MG63 (cell line): ENCODE measurements around the gene BCL11B. TPM values are rescaled to one million over a fixed set of nuclear protein-coding genes. Genes with fewer than 3 reads are reported as not detected.

Experiments
- DNase-seq: peaks from one replicate; pipeline ENCODE4 v3.0.0-alpha.2; 2020
- H3K27me3 ChIP-seq: fragments of 250-450 bp; sonication (Bioruptor Pico); 2 replicates; pipeline ENCODE4 v1.5.1; 2020; ENCODE audit warnings: mild to moderate bottlenecking, moderate library complexity
- H3K36me3 ChIP-seq: fragments of 250-450 bp; sonication (Bioruptor Pico); 2 replicates; pipeline ENCODE4 v1.5.1; 2020; ENCODE audit warnings: mild to moderate bottlenecking, moderate library complexity
- H3K4me3 ChIP-seq: fragments of 250-450 bp; sonication (Bioruptor Pico); 2 replicates; pipeline ENCODE4 v1.5.1; 2020; ENCODE audit warnings: mild to moderate bottlenecking, moderate library complexity
- H3K9me3 ChIP-seq: fragments of 250-450 bp; sonication (Bioruptor Pico); 2 replicates; pipeline ENCODE4 v1.5.1; 2020; ENCODE audit warnings: mild to moderate bottlenecking, moderate library complexity
- total RNA-seq: library from RNA; depleted of rRNA; stranded (reverse); fragments of >200 nt; shearing (Covaris generic); gene quantifications from 2 replicates; pipeline ENCODE4 v1.2.3, GENCODE V29; 2014; ENCODE audit warnings: low replicate concordance

Gene BCL11B
- total RNA-seq, 1 experiment from 2014 or later = not detected

DNA sequence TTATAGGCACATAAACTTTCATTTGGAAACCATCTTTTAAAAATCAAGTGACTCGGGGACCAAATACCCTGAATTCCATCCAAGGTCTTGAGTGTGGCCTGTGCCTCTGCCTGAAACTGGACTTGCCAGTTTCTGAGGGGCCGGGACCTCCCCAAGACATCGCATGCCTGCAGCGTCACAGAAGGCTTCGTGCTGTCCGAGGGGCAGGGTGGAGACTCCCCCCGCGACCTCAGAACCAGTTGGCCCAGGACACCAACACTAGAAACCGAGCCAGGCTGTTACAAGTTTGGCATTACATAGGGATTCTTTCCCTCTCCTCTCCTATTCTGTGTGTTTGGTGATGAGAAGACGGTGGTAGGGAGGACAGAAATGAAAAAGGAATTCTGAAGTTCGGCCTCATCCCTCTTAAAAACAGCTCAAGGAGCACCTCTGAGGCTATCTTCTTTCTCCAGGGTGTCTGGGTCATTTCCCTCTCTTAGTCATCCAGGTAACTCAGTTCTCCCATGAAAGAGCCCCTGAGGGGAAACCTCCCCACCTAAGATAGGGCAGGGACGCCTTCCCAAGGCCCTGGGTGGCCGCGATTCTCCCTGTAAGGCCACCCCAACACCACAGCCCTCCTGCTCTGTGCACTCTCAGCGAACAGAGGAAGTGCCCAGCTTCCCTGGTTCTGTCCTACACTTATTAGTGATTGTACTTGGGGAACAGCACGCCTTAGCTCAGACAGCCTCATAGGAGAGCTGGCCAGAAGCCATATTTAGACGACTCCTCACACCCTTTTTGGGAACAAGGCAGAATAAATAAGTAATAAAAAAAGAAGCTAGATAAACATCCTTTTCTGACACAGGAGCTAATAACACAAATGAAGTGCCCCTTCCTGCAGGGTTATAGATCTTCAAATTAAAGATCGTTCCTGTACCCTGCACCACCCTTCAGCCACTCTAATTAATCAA lies 93.8 kb downstream of the BCL11B start:
- no peaks in the 10 kb centered on the region for H3K27me3 ChIP-seq
- no peaks in the 10 kb centered on the region for H3K9me3 ChIP-seq
- H3K4me3 ChIP-seq = no peak overlapping the region
- DNase-seq = no peak
- H3K36me3 ChIP-seq = no peaks in the 10 kb centered on the region

- H3K36me3 ChIP-seq = no peaks in the 10 kb centered on the region
Observed at GRCh38 chr14:99177046-99177655, 94.8 kb downstream of the BCL11B start.

GRCh38 chr14:99176156-99176945 lies 95.6 kb downstream of the BCL11B start:
- DNase-seq = no peak
- Histone ChIP-seq H3K9me3 (no peaks in the 10 kb centered on the region), H3K27me3 (no peaks in the 10 kb centered on the region), H3K36me3 (no peaks in the 10 kb centered on the region), H3K4me3 (no peak overlapping the region)

More at GRCh38 chr14:99177046-99177655, 94.8 kb downstream of the BCL11B start:
- no peak for DNase-seq
- Histone ChIP-seq H3K4me3 (no peak overlapping the region), H3K27me3 (no peaks in the 10 kb centered on the region), H3K9me3 (no peaks in the 10 kb centered on the region)

- no peak for DNase-seq
- no peak overlapping the region for H3K4me3 ChIP-seq
- H3K9me3 ChIP-seq = no peaks in the 10 kb centered on the region
- no peaks in the 10 kb centered on the region for H3K27me3 ChIP-seq
- H3K36me3 ChIP-seq = no peaks in the 10 kb centered on the region
Observed at GRCh38 chr14:99175331-99176155, 96.5 kb downstream of the BCL11B start.

DNA sequence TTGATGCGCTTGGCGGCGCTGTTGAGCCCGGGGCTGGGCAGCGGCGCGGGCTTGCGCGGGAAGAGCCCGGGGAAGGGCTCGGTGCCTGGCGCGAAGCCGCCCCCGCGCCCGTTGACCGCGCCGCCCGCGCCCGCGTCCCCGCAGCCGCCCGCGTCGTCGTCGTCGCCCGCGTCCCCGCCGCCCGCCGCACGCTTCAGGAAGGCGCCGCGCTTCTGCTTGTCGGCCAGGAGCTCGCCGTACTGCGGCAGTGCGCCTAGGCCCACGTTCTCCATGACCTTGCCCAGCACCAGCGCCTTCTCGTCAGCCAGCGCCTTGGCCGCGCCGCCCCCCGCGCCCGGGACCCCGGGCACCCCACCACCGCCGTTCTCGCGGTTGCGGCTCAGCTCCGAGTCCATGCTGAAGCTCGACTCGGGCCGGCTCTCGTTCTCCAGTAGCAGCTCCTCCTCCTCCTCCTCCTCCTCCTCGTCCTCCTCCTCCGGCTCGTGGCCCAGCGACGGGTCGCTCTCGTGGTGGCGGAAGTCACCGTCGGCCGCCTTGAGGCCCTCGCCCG lies 97.2 kb downstream of the BCL11B start:
- Histone ChIP-seq H3K27me3 (no peaks in the 10 kb centered on the region), H3K9me3 (no peaks in the 10 kb centered on the region), H3K36me3 (no peaks in the 10 kb centered on the region), H3K4me3 (no peak overlapping the region)
- no peak for DNase-seq

DNA sequence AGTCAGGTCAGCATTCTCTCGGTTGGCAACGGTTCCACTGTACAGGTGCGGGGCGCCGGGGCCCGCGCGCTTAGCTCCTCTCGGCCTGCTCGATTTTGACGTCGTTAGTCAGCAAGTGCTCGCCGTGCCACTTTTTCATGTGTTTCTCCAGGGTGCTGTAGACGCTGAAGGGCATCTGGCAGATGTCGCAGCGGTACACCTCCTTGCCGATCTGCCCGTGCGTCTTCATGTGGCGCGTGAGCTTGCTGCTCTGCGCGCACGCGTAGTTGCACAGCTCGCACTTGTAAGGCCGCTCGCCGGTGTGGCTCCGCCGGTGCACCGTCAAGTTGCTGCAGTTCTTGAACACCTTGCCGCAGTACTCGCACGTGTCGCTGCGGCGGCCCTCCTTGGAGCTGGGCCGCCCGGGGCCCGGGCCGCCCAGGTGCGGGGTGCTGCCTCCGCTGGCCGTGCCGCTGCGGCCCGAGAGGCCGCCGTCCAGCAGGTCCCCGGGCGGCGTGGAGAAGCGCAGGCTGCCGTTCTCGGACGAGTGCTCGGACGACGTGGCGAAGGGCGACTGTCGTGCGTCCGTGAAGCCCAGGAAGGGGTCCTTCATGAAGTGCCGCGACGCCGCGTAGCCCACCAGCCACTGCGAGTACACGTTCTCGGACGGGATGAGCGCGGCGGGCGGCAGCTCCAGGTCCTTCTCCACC lies 97.8 kb downstream of the BCL11B start:
- DNase-seq = no peak
- H3K4me3 ChIP-seq = no peak overlapping the region
- H3K9me3 ChIP-seq = no peaks in the 10 kb centered on the region
- no peaks in the 10 kb centered on the region for H3K36me3 ChIP-seq
- H3K27me3 ChIP-seq = no peaks in the 10 kb centered on the region

DNA sequence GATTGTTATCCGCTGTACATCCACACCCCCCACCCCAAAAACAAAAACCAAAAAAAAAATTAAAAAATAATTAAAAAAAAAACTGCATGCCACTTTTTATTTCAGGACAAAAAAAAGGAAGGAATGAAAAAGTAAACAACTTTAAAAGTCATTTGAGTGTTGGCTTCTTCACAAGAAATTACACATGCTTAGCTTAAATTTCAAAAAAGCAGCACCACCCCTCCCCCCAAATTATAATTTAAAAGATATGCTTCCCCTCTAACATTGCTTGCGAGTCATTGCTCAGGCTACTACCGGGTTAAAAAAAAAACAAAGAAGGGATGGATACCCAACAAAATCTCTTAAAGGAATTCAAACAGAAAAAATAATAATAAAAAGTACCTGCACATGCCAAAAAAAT lies 98.5 kb downstream of the BCL11B start:
- Histone ChIP-seq H3K36me3 (no peaks in the 10 kb centered on the region), H3K9me3 (no peaks in the 10 kb centered on the region), H3K27me3 (no peaks in the 10 kb centered on the region), H3K4me3 (no peak overlapping the region)
- no peak for DNase-seq

GRCh38 chr14:99173086-99173485 lies 98.9 kb downstream of the BCL11B start:
- no peaks in the 10 kb centered on the region for H3K9me3 ChIP-seq
- DNase-seq = no peak
- H3K27me3 ChIP-seq = no peaks in the 10 kb centered on the region
- H3K36me3 ChIP-seq = no peaks in the 10 kb centered on the region
- H3K4me3 ChIP-seq = no peak overlapping the region

DNA sequence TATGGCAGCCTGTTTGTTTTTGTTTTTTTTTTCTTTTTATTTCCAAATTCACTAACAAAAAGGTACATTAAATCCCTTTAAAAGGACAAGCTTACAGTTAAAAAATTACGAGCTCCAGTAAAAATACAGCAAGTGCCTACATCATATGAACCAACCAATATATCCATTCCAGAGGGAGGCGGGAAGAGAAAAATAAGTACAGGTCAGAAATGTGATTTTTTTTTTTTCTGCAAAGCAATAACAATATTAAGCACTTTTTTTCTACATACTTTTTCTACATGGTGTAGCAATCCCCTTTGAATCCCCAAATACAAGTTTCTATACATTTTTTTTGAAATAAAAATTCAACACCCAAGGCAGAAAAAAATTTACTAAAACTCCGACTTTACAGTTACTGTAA lies 100.6 kb downstream of the BCL11B start:
- H3K4me3 ChIP-seq = no peak overlapping the region

DNA sequence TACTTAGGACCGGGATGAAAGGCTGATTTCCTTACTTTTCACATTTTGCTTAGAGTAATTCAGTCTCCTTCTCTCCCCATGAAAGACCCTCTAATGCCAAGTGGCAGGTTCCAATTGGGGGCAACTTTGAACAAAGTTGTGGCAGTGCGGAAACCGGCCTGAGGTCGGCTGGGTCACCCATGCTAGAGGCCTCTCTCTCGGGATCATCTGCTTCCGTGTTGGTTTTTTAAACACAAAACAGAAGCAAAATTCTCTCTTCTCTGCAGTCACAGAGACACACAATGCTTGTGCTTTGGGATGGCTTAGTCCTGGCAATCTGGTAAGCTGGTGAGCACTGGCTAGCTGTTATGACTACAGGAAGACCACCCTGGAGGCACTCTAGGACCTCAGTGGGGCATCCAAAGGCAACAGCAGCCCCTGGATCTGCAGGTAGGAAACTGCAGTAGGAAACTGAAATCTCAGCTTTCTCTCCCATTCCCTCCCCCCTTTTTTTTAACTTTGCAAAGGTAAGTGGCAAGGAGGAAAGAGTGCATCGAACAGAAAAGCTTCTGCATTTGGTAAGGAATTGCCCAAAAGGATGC lies 102.1 kb downstream of the BCL11B start:
- Histone ChIP-seq H3K36me3 (no peaks in the 10 kb centered on the region), H3K9me3 (no peaks in the 10 kb centered on the region), H3K4me3 (no peak overlapping the region), H3K27me3 (no peaks in the 10 kb centered on the region)
- no peak for DNase-seq

More for the DNA sequence above, 100.6 kb downstream of the BCL11B start:
- no peak for DNase-seq
- no peaks in the 10 kb centered on the region for H3K27me3 ChIP-seq
- H3K9me3 ChIP-seq = no peaks in the 10 kb centered on the region
- H3K36me3 ChIP-seq = no peaks in the 10 kb centered on the region

DNA sequence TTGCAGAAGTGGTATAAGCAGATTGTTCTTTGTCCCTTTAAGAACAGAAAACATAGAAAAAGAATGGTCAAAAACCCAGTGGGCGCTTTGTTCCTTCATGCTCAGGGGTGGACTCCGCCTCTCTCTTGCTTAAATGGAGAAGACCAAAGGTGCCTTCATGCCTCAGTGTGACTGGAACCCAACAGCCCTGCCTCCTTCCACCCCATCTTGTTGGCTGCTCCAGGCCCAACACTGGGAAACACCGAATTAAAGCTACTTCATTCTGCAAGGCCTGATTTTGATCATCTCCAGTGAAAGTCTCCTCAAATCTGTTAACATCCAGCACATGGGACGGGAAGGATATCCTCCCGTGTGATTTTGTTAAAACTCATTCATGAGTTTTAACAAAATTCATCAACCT lies 103.7 kb downstream of the BCL11B start:
- no peak for DNase-seq
- H3K27me3 ChIP-seq = no peaks in the 10 kb centered on the region
- H3K36me3 ChIP-seq = no peaks in the 10 kb centered on the region
- no peak overlapping the region for H3K4me3 ChIP-seq
- no peaks in the 10 kb centered on the region for H3K9me3 ChIP-seq

GRCh38 chr14:99166506-99166905 lies 105.5 kb downstream of the BCL11B start:
- H3K9me3 ChIP-seq = no peaks in the 10 kb centered on the region
- no peaks in the 10 kb centered on the region for H3K36me3 ChIP-seq
- H3K27me3 ChIP-seq = no peaks in the 10 kb centered on the region
- H3K4me3 ChIP-seq = no peak overlapping the region
- DNase-seq = no peak

- H3K27me3 ChIP-seq = no peaks in the 10 kb centered on the region
- H3K9me3 ChIP-seq = no peaks in the 10 kb centered on the region
- no peak overlapping the region for H3K4me3 ChIP-seq
- no peaks in the 10 kb centered on the region for H3K36me3 ChIP-seq
- no peak for DNase-seq
Observed at GRCh38 chr14:99164712-99165111, 107.3 kb downstream of the BCL11B start.

DNA sequence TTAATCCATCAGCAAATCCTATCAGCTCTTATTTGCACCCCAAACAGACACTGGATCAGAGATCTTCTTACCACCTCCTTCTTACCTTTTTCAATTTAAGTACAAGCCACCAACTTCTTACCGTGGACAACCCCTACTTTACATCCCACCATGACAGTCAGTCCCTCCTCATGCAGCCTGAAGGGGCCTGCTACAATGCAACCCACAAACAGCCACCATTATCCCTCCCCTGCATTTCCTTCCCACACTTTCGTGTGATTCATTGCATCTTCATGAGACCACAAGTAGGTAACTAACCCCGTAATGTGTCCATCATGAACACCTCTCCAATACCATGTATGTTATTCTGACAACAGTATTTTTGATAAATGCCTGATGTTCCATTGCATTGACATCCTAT lies 108.6 kb downstream of the BCL11B start:
- no peaks in the 10 kb centered on the region for H3K27me3 ChIP-seq
- H3K9me3 ChIP-seq = no peaks in the 10 kb centered on the region
- H3K36me3 ChIP-seq = no peaks in the 10 kb centered on the region
- DNase-seq = no peak
- H3K4me3 ChIP-seq = no peak overlapping the region
